Measurements from ENCODE around the gene PANX1.
A peak's percentile ranks its signal among the peaks of the same experiment; 100 is the strongest.
"Not testable (repeated sequence)": the region's sequence is repeated elsewhere in the genome, so short reads cannot be mapped to it uniquely, and the experiment has no call there.

PANX1 gene, protein sequence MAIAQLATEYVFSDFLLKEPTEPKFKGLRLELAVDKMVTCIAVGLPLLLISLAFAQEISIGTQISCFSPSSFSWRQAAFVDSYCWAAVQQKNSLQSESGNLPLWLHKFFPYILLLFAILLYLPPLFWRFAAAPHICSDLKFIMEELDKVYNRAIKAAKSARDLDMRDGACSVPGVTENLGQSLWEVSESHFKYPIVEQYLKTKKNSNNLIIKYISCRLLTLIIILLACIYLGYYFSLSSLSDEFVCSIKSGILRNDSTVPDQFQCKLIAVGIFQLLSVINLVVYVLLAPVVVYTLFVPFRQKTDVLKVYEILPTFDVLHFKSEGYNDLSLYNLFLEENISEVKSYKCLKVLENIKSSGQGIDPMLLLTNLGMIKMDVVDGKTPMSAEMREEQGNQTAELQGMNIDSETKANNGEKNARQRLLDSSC

DNA sequence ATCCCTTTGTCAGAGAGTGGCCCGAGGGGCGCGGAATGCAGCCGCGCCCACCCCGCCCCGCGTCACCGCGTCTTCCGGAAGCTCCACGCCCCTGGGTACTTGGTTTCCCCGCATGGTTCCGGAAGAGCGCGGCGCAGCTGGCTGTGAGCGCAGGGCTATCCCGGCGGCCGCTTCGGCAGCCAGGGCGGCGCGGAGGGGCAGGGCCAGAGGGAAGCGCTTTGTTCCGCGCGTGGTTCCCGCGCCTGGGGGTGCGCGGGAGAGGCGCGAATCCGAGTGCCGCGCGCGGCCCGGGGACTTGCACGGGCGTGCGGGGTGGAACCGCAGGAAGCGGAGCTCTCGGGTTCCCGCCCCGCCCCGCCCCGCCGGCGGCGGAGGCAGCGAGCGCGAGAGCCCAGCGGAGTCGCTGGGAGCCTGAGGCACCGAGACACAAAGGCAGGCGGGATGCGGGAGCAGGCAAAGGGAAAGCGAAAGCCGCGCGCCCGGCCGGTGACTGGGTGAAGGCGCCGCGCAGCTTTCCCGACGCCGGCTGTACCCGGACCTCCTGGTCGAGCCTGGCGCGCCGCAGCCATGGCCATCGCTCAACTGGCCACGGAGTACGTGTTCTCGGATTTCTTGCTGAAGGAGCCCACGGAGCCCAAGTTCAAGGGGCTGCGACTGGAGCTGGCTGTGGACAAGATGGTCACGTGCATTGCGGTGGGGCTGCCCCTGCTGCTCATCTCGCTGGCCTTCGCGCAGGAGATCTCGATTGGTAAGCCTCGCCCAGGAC is at the start of gene PANX1:
Gene PANX1 (plus strand): TSS at position 96 of the 766 bp plus-strand sequence. CDS start 472 bp downstream, at position 568.
- DNase-seq (ENCODE audit: low read depth in 3 of 3): peak; percentile 45 to 54 (median 49)

DNA sequence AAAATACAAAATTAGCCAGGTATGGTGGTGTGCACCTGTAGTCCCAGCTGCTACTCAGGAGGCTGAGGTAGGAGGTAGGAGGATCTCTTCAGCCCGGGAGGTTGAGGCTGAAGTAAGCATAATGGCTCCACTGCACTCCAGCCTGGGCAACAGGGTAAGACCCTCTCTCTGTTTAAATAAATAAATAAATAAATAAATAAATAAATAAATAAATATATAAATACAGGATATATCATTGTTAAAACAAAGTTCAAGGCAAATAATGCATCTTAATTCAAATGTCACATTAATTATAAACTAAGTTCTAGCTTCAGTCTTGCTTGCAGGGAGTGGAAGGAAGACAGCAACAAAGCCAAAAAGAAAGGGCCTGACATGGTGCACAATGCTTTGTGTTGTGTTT is 44.5 kb upstream of the PANX1 start:
- no peak for DNase-seq (ENCODE audit: low read depth in 3 of 3)

DNA sequence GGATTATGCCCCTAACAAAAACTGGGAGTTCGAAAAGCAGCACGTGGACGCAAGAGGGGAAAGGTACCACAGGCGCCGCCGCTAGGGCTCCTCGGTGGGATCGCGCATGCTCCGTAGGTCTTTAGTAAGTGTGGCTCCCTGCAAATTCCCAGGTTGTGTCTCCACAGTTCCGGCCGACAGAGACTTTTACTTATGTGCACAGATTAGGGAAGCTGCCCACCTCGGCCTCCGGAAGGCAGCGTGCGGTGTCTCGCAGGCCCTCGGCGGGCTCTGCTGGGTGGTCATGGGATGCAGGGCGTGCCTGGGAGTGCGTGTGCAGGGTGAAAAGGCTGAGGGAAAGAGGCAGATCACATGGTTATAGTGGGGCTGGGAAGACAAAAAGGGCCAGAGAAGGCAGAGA is 39.7 kb upstream of the PANX1 start:
- DNase-seq (ENCODE audit: low read depth in 3 of 3): no peak

DNA sequence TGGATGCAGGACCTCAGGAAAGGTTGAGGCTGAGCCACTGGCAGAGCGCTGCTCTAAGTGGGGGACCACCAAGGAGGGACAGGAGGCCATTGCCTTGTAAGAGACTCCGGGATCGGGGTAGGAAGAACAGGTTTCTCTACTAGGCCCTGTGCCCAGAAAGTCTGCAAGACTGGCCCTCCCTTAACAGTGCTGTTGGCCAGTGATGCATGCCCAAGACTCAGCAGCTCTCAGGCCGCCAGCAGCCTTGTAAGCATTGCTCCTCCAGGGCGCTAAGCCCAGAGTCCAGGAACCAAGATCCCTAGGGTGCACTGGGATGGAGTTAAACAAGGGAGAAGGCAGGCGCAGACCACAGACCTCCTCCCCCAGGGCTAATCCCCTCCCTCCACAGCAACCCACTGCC is 39.3 kb upstream of the PANX1 start:
- no peak for DNase-seq (ENCODE audit: low read depth in 3 of 3)

DNA sequence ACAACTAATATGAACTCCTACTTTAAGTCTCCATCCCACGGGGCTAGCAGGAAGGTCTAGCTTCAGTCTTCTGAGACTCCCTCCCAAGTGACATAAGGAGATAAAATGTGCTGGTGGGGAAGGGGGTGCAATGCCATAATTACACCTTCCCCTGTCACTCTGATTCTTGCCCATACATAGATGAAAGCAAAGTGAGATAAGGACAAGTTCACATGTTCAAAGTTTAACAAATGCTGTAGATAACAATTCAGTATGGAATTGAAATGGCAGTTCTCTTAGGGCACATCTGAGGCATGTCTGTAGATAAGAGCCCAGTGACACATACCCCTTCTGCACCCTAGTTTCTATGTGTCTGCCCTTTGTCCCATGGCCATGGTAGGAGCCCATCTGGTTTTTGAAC is 38.2 kb upstream of the PANX1 start:
- DNase-seq (ENCODE audit: low read depth in 3 of 3): no peak

DNA sequence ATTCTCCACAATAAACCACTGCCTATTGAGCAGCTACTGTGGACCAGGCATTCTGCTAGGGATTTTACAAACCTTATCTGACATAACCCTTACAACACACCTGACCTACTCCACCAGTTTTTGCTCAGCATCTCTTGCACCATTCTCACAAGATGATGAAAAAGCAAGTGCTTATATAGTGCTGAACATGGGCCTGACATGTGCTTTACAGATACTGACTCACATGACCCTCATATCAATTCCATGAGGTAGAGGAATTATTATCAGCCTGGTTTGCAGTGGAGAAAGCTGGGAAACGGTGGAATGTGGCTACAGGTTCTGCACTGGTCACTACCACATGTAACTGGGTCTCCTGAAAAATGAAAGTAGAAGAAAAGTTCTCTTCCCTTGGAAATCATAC is 37.5 kb upstream of the PANX1 start:
- DNase-seq (ENCODE audit: low read depth in 3 of 3): no peak

DNA sequence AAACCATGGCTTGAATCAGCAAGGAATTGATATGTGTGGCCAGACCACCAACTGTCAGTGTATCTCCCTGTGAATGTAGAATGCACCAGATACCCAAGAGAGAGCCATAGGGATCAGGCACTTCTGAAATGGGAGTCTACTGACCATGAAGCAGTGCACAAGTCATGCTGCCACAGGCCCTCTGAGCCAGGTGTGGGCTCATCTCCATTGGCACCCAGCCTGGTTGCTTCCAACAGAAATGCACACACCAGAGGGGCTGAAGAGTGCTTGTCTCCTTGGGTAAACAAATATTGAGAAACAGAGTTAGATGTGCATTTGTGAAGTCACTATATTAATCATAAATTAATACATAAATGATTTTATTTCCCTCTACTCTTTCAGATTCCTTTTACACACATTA is 28.4 kb upstream of the PANX1 start:
- DNase-seq (ENCODE audit: low read depth in 3 of 3): no peak

DNA sequence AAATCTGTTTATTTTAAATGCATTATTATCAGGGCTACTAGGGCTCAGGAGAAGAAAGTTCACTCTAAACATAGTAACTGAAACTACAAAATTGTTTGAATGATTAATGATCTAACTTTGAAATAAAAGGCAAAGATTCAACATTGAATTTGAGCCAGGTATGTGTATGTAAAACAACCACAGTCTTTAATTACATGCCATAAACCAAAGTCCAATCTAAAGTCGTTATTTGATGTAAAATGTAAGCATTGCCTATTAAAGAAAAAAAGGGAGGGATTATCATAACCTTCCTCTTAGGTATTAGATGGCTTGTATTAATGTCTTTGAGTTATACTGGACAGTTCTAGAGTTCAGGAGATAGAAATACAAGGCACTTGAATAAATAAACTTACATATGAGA is 25.2 kb upstream of the PANX1 start:
- no peak for DNase-seq (ENCODE audit: low read depth in 3 of 3)

DNA sequence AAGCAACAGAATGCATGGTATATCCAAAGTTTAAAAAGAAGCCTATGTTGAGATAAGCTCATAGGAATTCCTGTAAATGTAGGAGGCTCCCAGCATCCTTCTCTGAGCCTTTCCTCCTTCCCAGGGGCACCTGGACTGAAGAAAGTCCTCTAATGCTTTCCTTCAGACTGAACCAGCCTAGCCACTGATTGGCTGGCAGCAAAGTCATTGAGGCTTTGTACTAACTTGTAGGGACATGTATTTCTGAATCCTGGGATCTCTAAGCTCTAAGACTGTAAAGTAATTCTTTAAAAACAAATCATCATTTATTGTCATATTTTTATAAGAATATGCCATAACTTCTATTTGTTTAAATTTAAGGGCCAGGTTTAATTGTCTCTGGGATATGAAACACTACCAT is 23.9 kb upstream of the PANX1 start:
- no peak for DNase-seq (ENCODE audit: low read depth in 3 of 3)

DNA sequence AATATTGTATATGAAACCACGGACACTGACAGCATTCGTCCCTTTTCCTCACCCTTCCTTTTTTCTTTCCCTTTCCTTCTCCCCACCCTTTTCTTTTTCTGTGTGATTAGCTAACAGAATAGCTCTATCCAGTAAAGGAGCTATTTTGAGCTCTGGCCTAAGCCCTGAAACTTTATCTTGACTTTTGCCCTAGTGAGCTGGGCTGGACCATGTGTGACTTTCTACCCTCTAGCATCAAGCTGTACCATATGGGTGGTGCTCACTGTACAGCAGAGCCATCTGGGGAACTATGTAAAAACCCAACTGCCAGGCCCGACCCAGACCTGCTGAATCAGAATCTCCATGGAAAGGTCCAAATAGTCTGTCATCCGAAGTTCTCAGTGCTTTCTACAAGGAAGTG is 21.9 kb upstream of the PANX1 start:
- no peak for DNase-seq (ENCODE audit: low read depth in 3 of 3)

DNA sequence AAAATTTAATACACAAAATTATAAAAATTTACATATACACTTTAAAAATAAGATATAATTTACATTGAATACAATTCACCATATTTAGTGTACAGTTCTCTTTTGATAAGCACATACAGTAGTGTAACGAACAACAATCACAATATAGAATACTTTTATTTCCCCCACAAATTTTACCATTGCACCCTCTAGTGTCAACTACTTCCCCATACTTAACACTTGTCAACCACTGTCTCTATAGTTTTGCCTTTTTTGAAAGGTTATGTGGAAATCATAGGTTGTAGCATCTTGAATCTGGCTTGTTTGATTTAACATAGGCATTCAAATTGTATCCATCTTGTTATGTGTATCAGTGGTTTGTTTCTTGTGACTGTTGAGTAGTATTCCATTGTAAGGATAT is 21.3 kb upstream of the PANX1 start:
- DNase-seq (ENCODE audit: low read depth in 3 of 3): no peak

DNA sequence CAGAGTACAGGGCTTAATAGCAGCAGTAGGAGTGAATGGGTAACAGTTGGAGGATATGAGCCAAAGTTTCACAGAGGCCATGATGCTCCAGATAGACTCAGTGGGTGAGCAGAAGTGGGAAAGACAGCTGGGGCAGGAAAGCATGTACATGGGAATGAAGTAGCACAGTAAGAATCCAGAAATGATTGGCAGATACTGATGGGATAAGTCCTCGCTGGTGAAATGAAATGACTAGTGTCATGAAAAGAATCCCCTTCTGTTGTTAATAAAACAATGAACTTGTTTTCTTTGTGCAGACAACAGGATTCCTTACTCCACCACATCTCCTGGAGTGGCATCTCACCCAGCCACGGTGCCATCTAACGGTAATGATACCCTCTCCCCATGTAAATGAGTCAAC is 17.4 kb upstream of the PANX1 start:
- DNase-seq (ENCODE audit: low read depth in 3 of 3): no peak

DNA sequence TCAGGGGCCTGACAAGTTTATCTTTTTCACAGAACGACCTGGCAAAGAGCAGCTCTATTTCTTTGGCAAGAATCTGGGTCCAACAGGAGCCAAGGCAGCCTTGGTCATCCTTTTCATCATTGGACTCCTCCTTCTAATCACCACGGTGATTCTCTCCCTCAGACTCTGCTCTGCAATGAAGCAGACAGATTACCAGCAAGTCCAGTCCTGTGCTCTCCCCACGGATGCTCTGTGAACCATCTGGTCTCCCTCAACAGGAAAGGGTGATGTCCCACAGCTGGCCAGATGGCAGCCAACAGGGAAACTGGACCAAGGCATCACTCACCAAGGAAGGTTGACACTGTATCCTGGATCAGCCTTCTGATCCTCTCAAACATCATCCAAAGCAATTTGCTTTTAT is 17.0 kb upstream of the PANX1 start:
- DNase-seq (ENCODE audit: low read depth in 3 of 3): no peak

DNA sequence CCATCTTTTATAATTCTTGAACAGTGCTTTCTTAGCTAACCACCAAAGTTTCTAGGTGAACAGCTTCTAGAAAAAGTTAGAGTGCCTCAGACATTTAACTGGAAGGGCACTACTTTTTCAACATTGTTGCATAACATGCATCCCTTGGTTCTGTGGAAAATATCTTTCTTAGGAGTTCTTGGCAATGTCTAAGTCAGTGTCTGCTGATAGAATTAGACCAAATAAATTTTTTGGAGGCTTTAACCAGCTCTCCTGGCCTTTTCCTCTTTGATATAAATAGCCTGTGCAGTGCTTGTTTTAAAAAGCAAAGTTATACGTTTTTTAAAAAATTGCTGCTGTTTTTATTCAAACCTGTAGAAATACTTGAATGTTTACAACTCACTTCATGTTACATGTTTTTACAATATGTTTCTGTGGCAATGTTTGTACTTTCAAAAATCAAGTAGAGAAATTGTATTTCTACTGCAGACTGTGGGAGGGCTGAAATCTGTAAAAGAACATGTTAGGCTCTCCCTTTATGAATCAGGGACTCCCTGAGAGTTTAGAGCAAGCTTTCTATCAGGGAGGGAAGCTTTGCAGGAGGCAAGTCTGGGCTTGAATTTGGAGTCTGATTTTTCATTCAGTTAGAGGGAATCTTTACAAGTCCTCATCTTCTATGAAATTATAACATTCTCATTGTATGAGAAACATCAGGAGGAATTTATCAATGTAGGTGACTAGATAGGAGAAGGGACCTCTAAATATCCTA is 16.3 kb upstream of the PANX1 start:
- no peak for DNase-seq (ENCODE audit: low read depth in 3 of 3)

DNA sequence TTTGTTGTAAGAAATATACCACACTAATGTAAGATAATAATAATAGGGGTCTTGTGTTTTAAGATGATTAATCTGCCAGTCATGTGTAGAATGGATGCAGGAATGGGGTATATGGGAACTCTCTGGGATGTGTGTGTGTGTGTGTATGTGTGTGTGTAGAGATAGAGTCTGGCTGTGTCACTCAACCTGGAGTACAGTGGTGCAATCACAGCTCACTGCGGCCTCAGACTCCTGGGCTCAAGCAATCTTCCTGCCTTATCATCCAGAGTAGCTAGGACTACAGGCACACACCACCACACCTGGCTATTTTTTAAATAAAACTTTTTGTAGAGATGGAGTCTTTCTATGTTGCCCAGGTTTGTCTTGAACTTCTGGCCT is 11.5 kb upstream of the PANX1 start:
- DNase-seq (ENCODE audit: low read depth in 3 of 3): no peak

DNA sequence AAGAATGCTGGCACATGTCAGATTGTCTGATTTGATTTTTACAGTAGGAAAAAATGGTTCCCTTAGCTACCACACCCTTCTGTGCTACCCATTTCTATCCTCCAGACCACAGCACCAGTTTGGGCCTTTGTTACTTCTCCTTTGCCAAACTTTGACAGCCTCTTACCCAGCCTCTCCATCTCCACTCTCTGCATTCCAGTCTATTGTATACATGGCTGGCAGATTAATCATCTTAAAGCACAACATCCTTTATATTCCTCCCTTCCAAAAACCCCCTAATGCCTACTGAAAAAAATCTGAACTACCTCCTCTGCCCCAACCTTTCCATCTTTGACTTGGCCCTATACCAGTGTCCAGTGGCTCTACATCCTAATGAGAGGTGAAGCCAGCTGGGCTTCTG is 10.8 kb upstream of the PANX1 start:
- no peak for DNase-seq (ENCODE audit: low read depth in 3 of 3)

DNA sequence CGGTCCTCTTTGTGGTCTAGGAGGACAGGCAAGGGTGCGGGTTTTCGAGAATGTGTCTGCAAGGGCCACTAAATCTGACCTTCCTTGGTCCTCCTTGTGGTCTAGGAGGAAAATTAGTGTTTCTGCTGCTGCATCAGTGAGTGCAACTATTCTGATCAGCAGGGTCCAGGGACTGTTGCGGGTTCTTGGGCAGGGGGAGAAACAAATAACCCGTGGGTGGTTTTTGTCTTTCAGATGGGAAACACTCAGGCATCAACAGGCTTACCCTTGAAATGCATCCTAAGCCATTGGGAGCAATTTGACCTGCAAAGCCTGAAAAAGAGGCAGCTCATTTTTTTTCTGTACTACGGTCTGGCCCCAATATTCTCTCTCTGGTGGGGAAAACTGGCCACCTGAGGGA is 9.0 kb upstream of the PANX1 start:
- DNase-seq (ENCODE audit: low read depth in 3 of 3): not testable (repeated sequence)

DNA sequence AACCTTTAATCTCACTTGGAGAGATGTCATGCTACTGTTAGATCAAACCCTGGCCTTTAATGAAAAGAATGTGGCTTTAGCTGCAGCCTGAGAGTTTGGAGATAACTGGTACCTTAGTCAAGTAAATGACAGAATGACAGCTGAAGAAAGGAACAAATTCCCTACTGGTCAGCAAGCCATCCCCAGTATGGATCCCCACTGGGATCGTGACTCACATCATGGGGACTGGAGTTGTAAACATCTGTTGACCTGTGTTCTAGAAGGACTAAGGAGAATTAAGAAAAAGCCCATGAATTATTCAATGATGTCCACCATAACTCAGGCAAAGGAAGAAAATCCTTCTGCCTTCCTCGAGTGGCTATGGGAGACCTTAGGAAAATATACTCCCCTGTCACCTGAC is 8.1 kb upstream of the PANX1 start:
- not testable (repeated sequence) for DNase-seq (ENCODE audit: low read depth in 3 of 3)

DNA sequence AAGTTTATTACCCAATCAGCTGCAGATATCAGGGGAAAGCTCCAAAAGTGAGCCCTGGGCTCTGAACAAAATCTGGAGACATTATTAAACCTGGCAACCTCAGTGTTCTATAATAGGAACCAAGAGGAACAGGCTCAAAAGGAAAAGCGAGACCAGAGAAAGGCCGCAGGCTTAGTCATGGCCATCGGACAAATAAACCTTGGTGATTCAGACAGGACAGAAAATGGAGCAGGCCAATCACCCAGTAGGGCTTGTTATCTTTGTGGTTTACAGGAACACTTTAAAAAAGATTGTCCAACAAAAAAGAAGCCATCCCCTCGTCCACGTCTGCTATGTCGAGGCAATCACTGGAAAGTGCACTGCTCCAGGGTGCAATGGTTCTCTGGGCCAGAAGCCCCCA is 7.7 kb upstream of the PANX1 start:
- DNase-seq (ENCODE audit: low read depth in 3 of 3): no peak

DNA sequence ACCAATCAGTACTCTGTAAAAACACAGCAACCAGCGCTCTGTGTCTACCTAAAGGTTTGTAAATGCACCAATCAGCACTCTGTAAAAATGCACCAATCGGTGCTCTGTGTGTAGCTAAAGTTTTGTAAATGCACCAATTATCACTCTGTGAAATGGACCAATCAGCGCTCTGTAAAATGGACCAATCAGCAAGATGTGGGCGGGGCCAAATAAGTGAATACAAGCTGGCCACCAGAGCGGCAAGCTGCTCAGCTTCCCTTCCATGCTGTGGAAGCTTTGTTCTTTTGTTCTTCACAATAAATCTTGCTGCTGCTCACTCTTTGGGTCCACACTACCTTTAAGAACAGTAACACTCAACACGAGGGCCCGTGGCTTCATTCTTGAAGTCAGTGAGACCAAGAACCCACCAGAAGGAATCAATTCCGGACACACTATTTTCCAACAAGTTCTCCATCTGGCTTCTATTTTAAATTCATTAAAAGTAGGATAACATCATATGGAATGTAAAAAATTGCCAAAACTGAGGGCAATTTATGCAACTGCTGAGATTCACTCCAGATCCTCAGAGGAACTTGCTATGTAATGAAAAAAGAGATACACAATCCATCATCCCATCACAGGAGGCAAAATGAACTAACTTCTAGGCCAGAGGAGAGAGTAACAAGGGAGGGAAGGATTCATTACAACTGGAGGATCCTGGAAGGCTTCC is 3.1 kb upstream of the PANX1 start:
- no peak for DNase-seq (ENCODE audit: low read depth in 3 of 3)

DNA sequence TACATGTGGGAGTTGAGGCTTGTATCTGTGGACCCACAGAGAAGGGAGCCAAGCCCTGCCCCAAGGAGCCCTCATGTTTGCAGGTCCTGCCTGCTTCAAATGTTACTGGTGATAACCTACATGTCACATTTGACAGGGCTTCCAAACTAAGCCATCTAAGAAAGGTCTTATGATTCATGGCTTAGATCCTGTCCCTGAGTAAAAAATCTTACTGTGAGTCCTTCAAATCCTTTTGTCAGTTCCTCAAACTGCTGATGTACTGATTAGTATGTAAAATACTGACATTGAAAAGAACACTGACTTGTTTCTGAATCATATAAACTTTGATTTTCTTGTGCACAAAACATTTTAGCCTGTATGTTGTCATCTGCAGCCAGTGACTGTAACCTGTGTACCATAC is 1.0 kb upstream of the PANX1 start:
- DNase-seq (ENCODE audit: low read depth in 3 of 3): no peak

DNA sequence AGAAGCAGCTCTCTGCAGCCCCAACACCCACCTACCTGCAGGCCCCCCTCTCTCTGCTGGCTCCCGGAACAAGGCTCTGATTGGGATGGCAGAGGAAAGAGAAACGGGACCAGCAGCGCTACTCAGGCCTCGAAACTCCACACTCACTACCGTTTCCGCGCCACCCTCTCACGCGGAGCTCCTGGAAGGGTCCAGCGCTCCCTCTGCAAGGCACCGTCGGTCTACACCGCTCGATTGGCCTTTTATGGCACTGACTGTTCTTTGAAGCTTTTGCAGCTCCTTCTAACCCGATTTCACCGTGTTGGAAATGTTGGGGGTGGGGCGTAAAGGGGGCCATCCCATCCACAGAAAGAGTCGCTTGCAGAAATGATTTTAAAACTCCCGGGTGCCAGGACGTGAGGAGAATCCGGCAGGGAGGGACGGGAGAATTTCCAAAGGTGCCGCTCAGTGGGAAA is 323 bp upstream of the PANX1 start:
- DNase-seq (ENCODE audit: low read depth in 3 of 3): no peak
